Panc1 (cell line): Measurements from ENCODE around the gene ACMSD.
"Not testable (repeated sequence)": the region's sequence is repeated elsewhere in the genome, so short reads cannot be mapped to it uniquely, and the experiment has no call there.

Source experiments
- POLR2AphosphoS5 ChIP-seq: IDR thresholded peaks from 2 replicates; pipeline ENCODE4 v1.6.1; 2012; ENCODE audit warnings: mild to moderate bottlenecking, low read depth, low read length, moderate library complexity
- TCF7L2 ChIP-seq: IDR thresholded peaks from 2 replicates; pipeline ENCODE4 v1.6.1; 2011; ENCODE audit warnings: mild to moderate bottlenecking, low read depth, low read length, inconsistent platforms
- TF ChIP-seq, protein P1 (sequence below): fragments of 450-650 bp; IDR thresholded peaks from 2 replicates; pipeline ENCODE4 v1.5.1; 2017; ENCODE audit warnings: mild to moderate bottlenecking
- TF ChIP-seq, protein P2 (sequence below), 2 experiments: IDR thresholded peaks; 2 replicates each; pipeline ENCODE4 v1.6.1; 2011 to 2012; ENCODE audit warnings: low read depth in 2 of 2, control low read depth in 1 of 2, low read length in 1 of 2, mild to moderate bottlenecking in 1 of 2, moderate library complexity in 1 of 2; ENCODE audit not compliant: insufficient read depth in 1 of 2

DNA sequence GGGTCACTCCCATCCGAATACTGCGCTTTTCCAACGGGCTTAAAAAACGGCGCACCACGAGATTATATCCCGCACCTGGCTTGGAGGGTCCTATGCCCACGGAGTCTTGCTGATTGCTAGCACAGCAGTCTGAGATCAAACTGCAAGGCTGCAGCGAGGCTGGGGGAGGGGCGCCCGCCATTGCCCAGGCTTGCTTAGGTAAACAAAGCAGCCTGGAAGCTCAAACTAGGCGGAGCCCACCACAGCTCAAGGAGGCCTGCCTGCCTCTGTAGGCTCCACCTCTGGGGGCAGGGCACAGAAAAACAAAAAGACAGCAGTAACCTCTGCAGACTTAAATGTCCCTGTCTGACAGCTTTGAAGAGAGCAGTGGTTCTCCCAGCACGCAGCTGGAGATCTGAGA lies 12.7 kb upstream of the ACMSD start:
- TF ChIP-seq, protein P1, sequence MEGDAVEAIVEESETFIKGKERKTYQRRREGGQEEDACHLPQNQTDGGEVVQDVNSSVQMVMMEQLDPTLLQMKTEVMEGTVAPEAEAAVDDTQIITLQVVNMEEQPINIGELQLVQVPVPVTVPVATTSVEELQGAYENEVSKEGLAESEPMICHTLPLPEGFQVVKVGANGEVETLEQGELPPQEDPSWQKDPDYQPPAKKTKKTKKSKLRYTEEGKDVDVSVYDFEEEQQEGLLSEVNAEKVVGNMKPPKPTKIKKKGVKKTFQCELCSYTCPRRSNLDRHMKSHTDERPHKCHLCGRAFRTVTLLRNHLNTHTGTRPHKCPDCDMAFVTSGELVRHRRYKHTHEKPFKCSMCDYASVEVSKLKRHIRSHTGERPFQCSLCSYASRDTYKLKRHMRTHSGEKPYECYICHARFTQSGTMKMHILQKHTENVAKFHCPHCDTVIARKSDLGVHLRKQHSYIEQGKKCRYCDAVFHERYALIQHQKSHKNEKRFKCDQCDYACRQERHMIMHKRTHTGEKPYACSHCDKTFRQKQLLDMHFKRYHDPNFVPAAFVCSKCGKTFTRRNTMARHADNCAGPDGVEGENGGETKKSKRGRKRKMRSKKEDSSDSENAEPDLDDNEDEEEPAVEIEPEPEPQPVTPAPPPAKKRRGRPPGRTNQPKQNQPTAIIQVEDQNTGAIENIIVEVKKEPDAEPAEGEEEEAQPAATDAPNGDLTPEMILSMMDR = not testable (repeated sequence)
- TF ChIP-seq POLR2AphosphoS5, TCF7L2: not testable (repeated sequence)
- TF ChIP-seq, protein P2, sequence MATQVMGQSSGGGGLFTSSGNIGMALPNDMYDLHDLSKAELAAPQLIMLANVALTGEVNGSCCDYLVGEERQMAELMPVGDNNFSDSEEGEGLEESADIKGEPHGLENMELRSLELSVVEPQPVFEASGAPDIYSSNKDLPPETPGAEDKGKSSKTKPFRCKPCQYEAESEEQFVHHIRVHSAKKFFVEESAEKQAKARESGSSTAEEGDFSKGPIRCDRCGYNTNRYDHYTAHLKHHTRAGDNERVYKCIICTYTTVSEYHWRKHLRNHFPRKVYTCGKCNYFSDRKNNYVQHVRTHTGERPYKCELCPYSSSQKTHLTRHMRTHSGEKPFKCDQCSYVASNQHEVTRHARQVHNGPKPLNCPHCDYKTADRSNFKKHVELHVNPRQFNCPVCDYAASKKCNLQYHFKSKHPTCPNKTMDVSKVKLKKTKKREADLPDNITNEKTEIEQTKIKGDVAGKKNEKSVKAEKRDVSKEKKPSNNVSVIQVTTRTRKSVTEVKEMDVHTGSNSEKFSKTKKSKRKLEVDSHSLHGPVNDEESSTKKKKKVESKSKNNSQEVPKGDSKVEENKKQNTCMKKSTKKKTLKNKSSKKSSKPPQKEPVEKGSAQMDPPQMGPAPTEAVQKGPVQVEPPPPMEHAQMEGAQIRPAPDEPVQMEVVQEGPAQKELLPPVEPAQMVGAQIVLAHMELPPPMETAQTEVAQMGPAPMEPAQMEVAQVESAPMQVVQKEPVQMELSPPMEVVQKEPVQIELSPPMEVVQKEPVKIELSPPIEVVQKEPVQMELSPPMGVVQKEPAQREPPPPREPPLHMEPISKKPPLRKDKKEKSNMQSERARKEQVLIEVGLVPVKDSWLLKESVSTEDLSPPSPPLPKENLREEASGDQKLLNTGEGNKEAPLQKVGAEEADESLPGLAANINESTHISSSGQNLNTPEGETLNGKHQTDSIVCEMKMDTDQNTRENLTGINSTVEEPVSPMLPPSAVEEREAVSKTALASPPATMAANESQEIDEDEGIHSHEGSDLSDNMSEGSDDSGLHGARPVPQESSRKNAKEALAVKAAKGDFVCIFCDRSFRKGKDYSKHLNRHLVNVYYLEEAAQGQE (IDR thresholded peaks at IDR 0.05; ENCODE audit: insufficient read depth in 1 of 2, low read depth in 2 of 2, low read length in 1 of 2) = not testable (repeated sequence)
